H1 (cell line): Measurements from ENCODE around the gene FOXA3. TPM values are rescaled to one million over a fixed set of nuclear protein-coding genes. Genes with fewer than 3 reads are reported as not detected.

Source experiments
- CTCF ChIA-PET: fragments of 300-600 bp; sonication (Branson Sonifier 250); formaldehyde crosslinking; loops from one replicate; lab custom pipeline; 2021; ENCODE audit not compliant: partially characterized antibody; lab: Charles Lee
- POLR2A ChIA-PET: fragments of 300-600 bp; sonication (Branson Sonifier 250); formaldehyde crosslinking; loops from one replicate; lab custom pipeline; 2021; ENCODE audit warnings: inconsistent platforms; ENCODE audit not compliant: partially characterized antibody; lab: Charles Lee
- DNase-seq, 2 experiments: peaks; one replicate each; pipeline versions ENCODE4 v3.0.0 to v3.0.0-alpha.2; 2010 to 2022; ENCODE audit warnings: low spot score in 2 of 2, low read depth in 1 of 2, mixed read lengths in 1 of 2
- FAIRE-seq: peaks from 2 replicates; lab custom pipeline; 2011; peaks lifted over from hg19 to GRCh38; lab: Jason Lieb, UNC
- H2AFZ ChIP-seq: 2 replicates; pipeline ENCODE4 v1.8.1; 2012; ENCODE audit warnings: low read length, inconsistent platforms
- H2AK5ac ChIP-seq: 2 replicates; pipeline ENCODE4 v1.6.1; 2013; ENCODE audit warnings: low read depth, low read length
- H2BK120ac ChIP-seq: replicated peaks from 2 replicates; pipeline ENCODE3; 2013; ENCODE audit warnings: low read depth, low read length, inconsistent platforms
- H2BK12ac ChIP-seq: 2 replicates; pipeline ENCODE4 v1.6.1; 2013; ENCODE audit warnings: low read depth, low read length
- H2BK15ac ChIP-seq: 2 replicates; pipeline ENCODE4 v1.6.1; 2013; ENCODE audit warnings: low read length
- H2BK20ac ChIP-seq: 2 replicates; pipeline ENCODE4 v1.6.1; 2013; ENCODE audit warnings: low read length
- H2BK5ac ChIP-seq: 2 replicates; pipeline ENCODE4 v1.6.1; 2013; ENCODE audit warnings: low read depth, low read length
- H3K14ac ChIP-seq: 2 replicates; pipeline ENCODE4 v1.6.1; 2013; ENCODE audit warnings: inconsistent platforms; ENCODE audit not compliant: insufficient read length
- H3K18ac ChIP-seq: 2 replicates; pipeline ENCODE4 v1.6.1; 2013; ENCODE audit warnings: low read length; ENCODE audit errors: extremely low read depth
- H3K23ac ChIP-seq: 2 replicates; pipeline ENCODE4 v1.6.1; 2013; ENCODE audit warnings: inconsistent platforms; ENCODE audit not compliant: insufficient read length
- H3K23me2 ChIP-seq: 2 replicates; pipeline ENCODE4 v1.6.1; 2013; ENCODE audit warnings: low read depth, low read length
- H3K27ac ChIP-seq: 2 replicates; pipeline ENCODE4 v1.6.1; 2011; ENCODE audit warnings: low read depth, low read length, inconsistent platforms
- H3K27me3 ChIP-seq, 4 experiments: replicated peaks in 1 of 4; 1 replicate in 1 of 4; 2 replicates in 3 of 4; pipeline versions ENCODE4 v1.6.1 to v1.8.1; 2011 to 2013; ENCODE audit warnings: low read length in 3 of 4, mild to moderate bottlenecking in 3 of 4, inconsistent platforms in 2 of 4, mixed read lengths in 2 of 4, moderate library complexity in 1 of 4; ENCODE audit not compliant: control insufficient read depth in 3 of 4, insufficient read depth in 3 of 4; ENCODE audit errors: extremely low read depth in 1 of 4
- H3K36me3 ChIP-seq, 4 experiments: 2 replicates each; pipeline versions ENCODE4 v1.6.1 to v1.8.1; 2011 to 2013; ENCODE audit warnings: mild to moderate bottlenecking in 4 of 4, low read length in 3 of 4, moderate library complexity in 2 of 4, control low read depth in 1 of 4, inconsistent platforms in 1 of 4; ENCODE audit not compliant: insufficient read depth in 4 of 4, control insufficient read depth in 2 of 4
- H3K4ac ChIP-seq: replicated peaks from 2 replicates; pipeline ENCODE3; 2013; ENCODE audit warnings: low read length, low read depth, mixed read lengths, inconsistent platforms; ENCODE audit not compliant: insufficient read length
- H3K4me1 ChIP-seq, 4 experiments: replicated peaks in 1 of 4; 1 replicate in 1 of 4; 2 replicates in 3 of 4; pipeline versions ENCODE4 v1.6.1 to v1.8.1; 2011 to 2013; ENCODE audit warnings: low read length in 3 of 4, inconsistent platforms in 2 of 4, mixed read lengths in 1 of 4; ENCODE audit not compliant: insufficient read depth in 4 of 4, control insufficient read depth in 3 of 4
- H3K4me2 ChIP-seq, 2 experiments: 2 replicates each; pipeline versions ENCODE4 v1.6.1 to v1.8.1; 2011 to 2013; ENCODE audit warnings: low read depth in 2 of 2, low read length in 2 of 2, control low read depth in 1 of 2, inconsistent platforms in 1 of 2, mild to moderate bottlenecking in 1 of 2; ENCODE audit not compliant: insufficient read depth in 1 of 2
- H3K4me3 ChIP-seq, 4 experiments: fragments of 200-600, 300-600 bp in 1 of 4; sonication (generic), shearing (Covaris generic), sonication (Bioruptor Twin) in 1 of 4; 2 replicates each; pipeline versions ENCODE4 v1.5.1 to v1.8.1; 2011 to 2016; ENCODE audit warnings: low read length in 4 of 4, low read depth in 3 of 4, control low read depth in 2 of 4, inconsistent platforms in 2 of 4, mild to moderate bottlenecking in 2 of 4, mixed read lengths in 1 of 4, moderate library complexity in 1 of 4; ENCODE audit not compliant: insufficient read depth in 2 of 4; ENCODE audit errors: extremely low read depth in 1 of 4
- H3K56ac ChIP-seq: replicated peaks from 2 replicates; pipeline ENCODE3; 2013; ENCODE audit warnings: low read depth, mild to moderate bottlenecking, mixed read lengths, low read length, inconsistent platforms; ENCODE audit not compliant: insufficient read length
- H3K79me1 ChIP-seq: 2 replicates; pipeline ENCODE4 v1.6.1; 2013; ENCODE audit warnings: low read depth, low read length, control low read depth
- H3K79me2 ChIP-seq, 2 experiments: 2 replicates each; pipeline versions ENCODE4 v1.6.1 to v1.8.1; 2012 to 2013; ENCODE audit warnings: low read length in 2 of 2, mild to moderate bottlenecking in 2 of 2, inconsistent platforms in 1 of 2; ENCODE audit not compliant: insufficient read depth in 2 of 2, control insufficient read depth in 1 of 2
- H3K9ac ChIP-seq, 4 experiments: replicated peaks in 1 of 4; 1 replicate in 1 of 4; 2 replicates in 3 of 4; pipeline versions ENCODE4 v1.6.1 to v1.8.1; 2011 to 2013; ENCODE audit warnings: low read depth in 3 of 4, low read length in 3 of 4, control low read depth in 2 of 4, mild to moderate bottlenecking in 2 of 4, moderate library complexity in 2 of 4, inconsistent platforms in 1 of 4; ENCODE audit errors: extremely low read depth in 1 of 4
- H3K9me3 ChIP-seq, 2 experiments: 2 replicates each; pipeline versions ENCODE4 v1.6.1 to v1.8.1; 2012 to 2013; ENCODE audit warnings: mild to moderate bottlenecking in 2 of 2, moderate library complexity in 2 of 2, control low read depth in 1 of 2, inconsistent platforms in 1 of 2, low read depth in 1 of 2, low read length in 1 of 2, mixed read lengths in 1 of 2; ENCODE audit not compliant: insufficient read depth in 2 of 2
- H4K20me1 ChIP-seq, 2 experiments: replicated peaks in 1 of 2; 2 replicates each; pipeline versions ENCODE3 to v1.8.1; 2011 to 2013; ENCODE audit warnings: inconsistent platforms in 2 of 2, low read length in 2 of 2, mild to moderate bottlenecking in 1 of 2; ENCODE audit not compliant: insufficient read depth in 2 of 2, control insufficient read depth in 1 of 2
- H4K5ac ChIP-seq: 2 replicates; pipeline ENCODE4 v1.6.1; 2013; ENCODE audit warnings: low read length, low read depth, mixed read lengths, inconsistent platforms; ENCODE audit not compliant: insufficient read length
- H4K8ac ChIP-seq: 2 replicates; pipeline ENCODE4 v1.8.0; 2013; ENCODE audit warnings: mild to moderate bottlenecking, moderate library complexity, low read length, inconsistent platforms; ENCODE audit not compliant: insufficient read depth; ENCODE audit errors: extremely low read depth
- H4K91ac ChIP-seq: replicated peaks from 2 replicates; pipeline ENCODE3; 2013; ENCODE audit warnings: low read length, mixed read lengths, inconsistent platforms; ENCODE audit not compliant: insufficient read length
- BACH1 ChIP-seq: IDR thresholded peaks from 2 replicates; pipeline ENCODE4 v1.6.1; 2012; ENCODE audit warnings: low read length, improper control_type of control experiment
- EP300 ChIP-seq, 2 experiments: IDR thresholded peaks; 1 replicate in 1 of 2; 2 replicates in 1 of 2; pipeline ENCODE4 v1.6.1; 2011 to 2012; ENCODE audit warnings: low read depth in 2 of 2, low read length in 2 of 2, mild to moderate bottlenecking in 2 of 2, borderline replicate concordance in 1 of 2, inconsistent platforms in 1 of 2, moderate library complexity in 1 of 2
- JUND ChIP-seq: IDR thresholded peaks from 2 replicates; pipeline ENCODE4 v1.6.1; 2011; ENCODE audit warnings: mild to moderate bottlenecking, improper control_type of control experiment, low read length
- KDM5A ChIP-seq: fragments of 200-600 bp; IDR thresholded peaks from 2 replicates; pipeline ENCODE4 v1.7.1; 2012; ENCODE audit warnings: mild to moderate bottlenecking, low read length, inconsistent platforms, mixed read lengths
- POLR2A ChIP-seq, 2 experiments: IDR thresholded peaks; 1 replicate in 1 of 2; 2 replicates in 1 of 2; pipeline ENCODE4 v1.6.1; 2011; ENCODE audit warnings: low read depth in 2 of 2, low read length in 2 of 2, mild to moderate bottlenecking in 2 of 2; ENCODE audit errors: control extremely low read depth in 1 of 2
- SIX5 ChIP-seq: IDR thresholded peaks from 2 replicates; pipeline ENCODE4 v1.6.1; 2011; ENCODE audit warnings: mild to moderate bottlenecking, low read depth, low read length
- WGBS, 2 experiments: shearing (Covaris generic) in 1 of 2; methylation state at CpG; one replicate each; pipeline versions ENCODE4 v1.1.6 to v1.1.7; 2013 to 2015; ENCODE audit warnings: low lambda C conversion rate in 2 of 2, mixed read lengths in 2 of 2, inconsistent platforms in 1 of 2, low coverage in 1 of 2, missing lambda C conversion rate in 1 of 2; ENCODE audit not compliant: insufficient replicate concordance in 2 of 2, insufficient coverage in 1 of 2, insufficient read length in 1 of 2; ENCODE audit errors: extremely low coverage in 1 of 2, missing lambda C conversion rate in 1 of 2; 5-methylcytosine and 5-hydroxymethylcytosine counted together
- polyA plus RNA-seq, 7 experiments: library from polyadenylated mRNA; depleted of rRNA in 3 of 7; stranded (reverse) in 5 of 7; unstranded in 2 of 7; fragments of >200 nt in 5 of 7; fragments of 200-250 nt in 2 of 7; gene quantifications; 1 replicate in 5 of 7; 2 replicates in 1 of 7; 4 replicates in 1 of 7; pipeline versions ENCODE4 v1.2.1 to v1.2.3, GENCODE V29; 2011 to 2013; ENCODE audit warnings: missing spikeins in 2 of 7, mixed read lengths in 2 of 7
- total RNA-seq: library from RNA; stranded (reverse); fragmentation: NEBNext Ultra II Directional; extraction: Animal tissue kit (Norgen Biotek cat#: 25700); gene quantifications from 2 replicates; pipeline ENCODE4 v1.2.1, GENCODE V29; 2021

Gene FOXA3
- total and polyA plus RNA-seq, 2 of the 8 experiments (the other 6 are each of a cell fraction or from before 2014, with no cell fraction given) = 20.2 to 49.1 TPM

DNA sequence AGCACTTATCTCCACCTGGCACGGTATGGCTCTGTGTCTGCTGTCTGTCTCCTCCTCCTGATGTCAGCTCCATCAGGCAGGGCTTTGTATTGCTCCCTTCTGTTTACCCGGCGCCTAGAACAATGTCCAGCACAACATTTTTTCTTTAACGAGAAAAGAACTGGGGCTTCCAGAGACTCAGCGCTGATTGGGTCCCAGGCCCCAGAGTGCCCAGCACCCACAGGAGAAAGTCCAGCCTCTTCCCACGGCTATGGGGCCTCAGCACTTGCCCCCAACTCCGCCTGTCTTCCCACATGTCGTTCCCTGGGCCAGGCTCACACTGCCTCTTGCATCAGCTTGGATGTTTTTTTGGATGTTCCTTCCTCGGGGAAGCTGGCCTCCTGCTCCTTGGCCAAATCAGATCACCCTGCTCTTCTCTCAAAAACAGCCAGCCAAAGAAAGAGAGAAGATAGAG is 31.4 kb downstream of the FOXA3 start:
- no peak overlapping the region for H4K8ac ChIP-seq
- POLR2A ChIA-PET = no interaction called here
- FAIRE-seq = no peak

More for the DNA sequence above, 31.4 kb downstream of the FOXA3 start:
- no peaks in the 10 kb centered on the region for H3K79me1 ChIP-seq
- no peak overlapping the region for H3K56ac ChIP-seq
- no peak overlapping the region for H4K5ac ChIP-seq
- no peak overlapping the region for H2BK120ac ChIP-seq
- no peak overlapping the region for H2BK12ac ChIP-seq
- H3K18ac ChIP-seq = no peak overlapping the region
- CTCF ChIA-PET = no interaction called here
- no peak for DNase-seq
- H3K4me2 ChIP-seq = no peak overlapping the region
- peaks cover 0 to 4% (median 2%) of the 10 kb centered on the region in 4 experiments; a peak in 4 of 8 replicates for H3K36me3 ChIP-seq
- H4K20me1 ChIP-seq = peaks cover 0 to 2% of the 10 kb centered on the region in 2 experiments
- no peak overlapping the region for H2AK5ac ChIP-seq
- no peak overlapping the region for H3K27ac ChIP-seq
- H3K4me1 ChIP-seq = no peaks in the 10 kb centered on the region
- no peaks in the 10 kb centered on the region for H3K9me3 ChIP-seq
- no peak overlapping the region for H3K14ac ChIP-seq
- H3K4me3 ChIP-seq = no peak overlapping the region
- H3K27me3 ChIP-seq = peaks cover 0 to 5% (median 1%) of the 10 kb centered on the region in 4 experiments; a peak in 3 of 7 replicates
- H2BK20ac ChIP-seq = no peak overlapping the region
- no peak overlapping the region for H4K91ac ChIP-seq
- no peaks in the 10 kb centered on the region for H3K79me2 ChIP-seq
- H2BK15ac ChIP-seq = no peak overlapping the region
- WGBS, 2 experiments = 88% methylated on average over 9 of the region's 9 CpGs; no CpG with 5 or more reads in 1 of the 2 experiments
- no peak overlapping the region for H2BK5ac ChIP-seq
- H3K23me2 ChIP-seq = no peaks in the 10 kb centered on the region
- H3K9ac ChIP-seq = no peak overlapping the region
- no peak overlapping the region for H2AFZ ChIP-seq
- H3K23ac ChIP-seq = no peak overlapping the region
- TF ChIP-seq SIX5 (no peak), EP300 (IDR thresholded peaks at IDR 0.05; ENCODE audit: borderline replicate concordance in 1 of 2, low read depth in 2 of 2, low read length in 2 of 2) (no peak), POLR2A (IDR thresholded peaks at IDR 0.05; ENCODE audit: control extremely low read depth in 1 of 2, low read depth in 2 of 2, low read length in 2 of 2) (no peak), JUND (no peak), KDM5A (no peak), BACH1 (no peak)
- H3K4ac ChIP-seq = no peak overlapping the region
